Gastrocnemius medialis (tissue), 4 donors: ENCODE measurements around the gene CCL17. TPM values are rescaled to one million over a fixed set of nuclear protein-coding genes. Genes with fewer than 3 reads are reported as not detected.
A peak's percentile ranks its signal among the peaks of the same experiment; 100 is the strongest.

Experiments
- ATAC-seq, 2 donors: fragments of 150-250 bp; one replicate each; pipeline ENCODE4 v1.9.1; 2016
- DNase-seq, 2 donors: peaks; one replicate each; pipeline ENCODE4 v3.0.0-alpha.2; 2019
- H3K27ac ChIP-seq, 4 donors: fragments of 200-600 bp; sonication (generic); 1 replicate in 1 of 4; 2 replicates in 3 of 4; pipeline ENCODE4 v1.5.1; 2016 to 2018; ENCODE audit warnings: mild to moderate bottlenecking in 2 of 4, moderate library complexity in 1 of 4
- H3K27me3 ChIP-seq, 3 donors: fragments of 200-600 bp; sonication (generic) in 2 of 3; 1 replicate in 1 of 3; 2 replicates in 2 of 3; pipeline versions ENCODE4 v1.5.1 to v1.6.0; 2016 to 2019; ENCODE audit warnings: mild to moderate bottlenecking in 1 of 3, moderate library complexity in 1 of 3
- H3K36me3 ChIP-seq, 2 donors: fragments of 200-600 bp; sonication (generic) in 1 of 2; one replicate each; pipeline ENCODE4 v1.5.1; 2017 to 2018
- H3K4me1 ChIP-seq, 2 donors: fragments of 200-600 bp; sonication (generic) in 1 of 2; one replicate each; pipeline ENCODE4 v1.5.1; 2016 to 2017; ENCODE audit warnings: mild to moderate bottlenecking in 2 of 2
- H3K4me3 ChIP-seq, 4 donors: fragments of 200-600 bp; sonication (generic) in 3 of 4; 1 replicate in 1 of 4; 2 replicates in 3 of 4; pipeline ENCODE4 v1.5.1; 2016 to 2019; ENCODE audit warnings: mild to moderate bottlenecking in 2 of 4
- H3K9me3 ChIP-seq, 3 donors: fragments of 200-600 bp; sonication (generic) in 2 of 3; 1 replicate in 1 of 3; 2 replicates in 2 of 3; pipeline ENCODE4 v1.5.1; 2016 to 2019
- POLR2A ChIP-seq, 2 donors: fragments of 450-650 bp; IDR thresholded peaks; one replicate each; pipeline ENCODE4 v1.6.1; 2017; ENCODE audit warnings: antibody characterized with exemption in 2 of 2, mild to moderate bottlenecking in 2 of 2, moderate library complexity in 2 of 2
- in situ Hi-C, 4 donors: fragments of 200-750 bp; cut with MboI; loops; one replicate each; pipeline versions ENCODE4 v1.15.0 to v1.8.0; 2017; ENCODE audit warnings: low sequenced_read_pairs in 4 of 4
- intact Hi-C: fragments of 100-400 bp; cut with DNase I; formaldehyde crosslinking; loops from one replicate; pipeline ENCODE4 v1.15.1; 2023; ENCODE audit warnings: low total_unique reads
- total RNA-seq, 4 donors: library from RNA; depleted of rRNA; stranded (reverse); fragments of >200 nt; gene quantifications; one replicate each; pipeline versions ENCODE4 v1.1.0 to v1.2.3, GENCODE V29; 2016
- TF ChIP-seq, protein P1 (sequence below), 5 experiments: fragments of 450-650 bp in 3 of 5; fragments of 200-600 bp in 2 of 5; sonication (generic) in 2 of 5; IDR thresholded peaks in 4 of 5; conservative IDR thresholded peaks in 1 of 5; 1 replicate in 4 of 5; 2 replicates in 1 of 5; pipeline ENCODE4 v1.5.1; 2016 to 2019; ENCODE audit warnings: antibody characterized with exemption in 5 of 5, mild to moderate bottlenecking in 3 of 5, moderate library complexity in 3 of 5

The CCL17 gene
- total RNA-seq, 4 donors from 2014 or later, result not detected

DNA sequence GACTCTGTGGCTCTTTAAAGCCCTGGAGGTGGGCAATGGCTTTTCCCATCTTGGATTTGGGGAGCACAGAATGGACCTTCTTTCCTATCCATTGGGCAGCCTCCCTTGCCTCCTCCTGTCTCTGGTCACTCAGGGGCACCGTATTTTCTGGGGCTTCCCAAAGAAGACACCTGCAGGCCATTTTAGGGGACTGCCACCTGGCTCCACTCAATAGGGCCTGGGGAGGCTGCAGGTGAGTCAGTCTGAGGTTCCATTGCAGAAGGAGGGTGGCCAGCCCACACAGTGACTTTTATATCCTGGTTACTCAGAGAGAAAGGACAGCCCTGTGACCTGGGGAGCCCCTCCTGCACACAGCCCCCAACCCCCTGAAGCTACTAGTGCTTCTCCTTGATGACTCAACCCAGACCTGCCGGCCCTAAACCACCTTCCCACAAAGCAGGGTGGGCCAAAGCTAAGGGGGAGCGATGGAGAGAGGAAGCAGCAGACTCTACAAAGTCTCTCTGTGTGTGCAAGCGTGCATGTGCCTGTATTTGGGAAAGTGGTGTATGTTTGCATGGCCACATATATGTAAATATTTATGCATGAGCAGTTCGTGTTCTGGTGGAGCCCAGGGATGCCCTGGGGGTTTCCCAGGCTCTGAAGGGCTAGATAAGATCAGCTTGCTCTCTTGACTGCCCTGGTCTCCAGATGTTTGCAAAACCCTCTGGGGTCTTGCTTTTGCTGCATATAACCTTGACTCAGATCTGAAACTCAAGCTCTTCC, 27.3 kb upstream of the CCL17 start:
- Histone ChIP-seq H3K27ac (no peak overlapping the region), H3K9me3 (no peaks in the 10 kb centered on the region), H3K4me1 (peaks cover 0 to 12% of the 10 kb centered on the region in 2 donors), H3K27me3 (peaks cover 4 to 7% (median 5%) of the 10 kb centered on the region in 3 donors), H3K4me3 (no peak overlapping the region), H3K36me3 (no peaks in the 10 kb centered on the region)
- DNase-seq (no peak), ATAC-seq (no peak)
- intact Hi-C loops (no loop called here), in situ Hi-C loops (no loop called here)
- TF ChIP-seq POLR2A (IDR thresholded peaks at IDR 0.05), result no peak
- TF ChIP-seq, protein P1, sequence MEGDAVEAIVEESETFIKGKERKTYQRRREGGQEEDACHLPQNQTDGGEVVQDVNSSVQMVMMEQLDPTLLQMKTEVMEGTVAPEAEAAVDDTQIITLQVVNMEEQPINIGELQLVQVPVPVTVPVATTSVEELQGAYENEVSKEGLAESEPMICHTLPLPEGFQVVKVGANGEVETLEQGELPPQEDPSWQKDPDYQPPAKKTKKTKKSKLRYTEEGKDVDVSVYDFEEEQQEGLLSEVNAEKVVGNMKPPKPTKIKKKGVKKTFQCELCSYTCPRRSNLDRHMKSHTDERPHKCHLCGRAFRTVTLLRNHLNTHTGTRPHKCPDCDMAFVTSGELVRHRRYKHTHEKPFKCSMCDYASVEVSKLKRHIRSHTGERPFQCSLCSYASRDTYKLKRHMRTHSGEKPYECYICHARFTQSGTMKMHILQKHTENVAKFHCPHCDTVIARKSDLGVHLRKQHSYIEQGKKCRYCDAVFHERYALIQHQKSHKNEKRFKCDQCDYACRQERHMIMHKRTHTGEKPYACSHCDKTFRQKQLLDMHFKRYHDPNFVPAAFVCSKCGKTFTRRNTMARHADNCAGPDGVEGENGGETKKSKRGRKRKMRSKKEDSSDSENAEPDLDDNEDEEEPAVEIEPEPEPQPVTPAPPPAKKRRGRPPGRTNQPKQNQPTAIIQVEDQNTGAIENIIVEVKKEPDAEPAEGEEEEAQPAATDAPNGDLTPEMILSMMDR (IDR thresholded peaks at IDR 0.05 in 4 of 5, conservative IDR thresholded peaks at IDR 0.05 in 1 of 5), result no peak

DNA sequence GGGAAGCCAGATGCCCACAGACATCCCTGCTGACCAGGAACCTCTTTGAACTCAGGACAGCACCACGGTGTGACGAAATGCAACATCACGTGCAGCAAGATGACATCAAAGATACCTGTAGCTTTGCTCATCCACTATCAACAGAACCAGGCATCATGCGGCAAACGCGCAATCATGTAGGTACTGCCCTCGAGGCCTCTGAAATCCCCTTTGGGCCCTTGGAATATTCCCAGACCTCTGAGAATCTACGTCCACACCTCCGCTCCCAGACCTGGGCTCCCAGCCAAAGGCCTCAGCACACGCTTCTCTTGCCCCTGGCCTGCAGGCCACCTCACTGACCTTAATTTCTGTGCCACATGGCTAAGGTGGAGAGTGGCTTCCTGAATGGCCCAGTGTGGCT, 25.0 kb upstream of the CCL17 start:
- ATAC-seq (no peak), DNase-seq (no peak)
- Histone ChIP-seq H3K4me3 (no peak overlapping the region), H3K27me3 (no peaks in the 10 kb centered on the region), H3K4me1 (peaks cover 0 to 12% of the 10 kb centered on the region in 2 donors), H3K9me3 (no peaks in the 10 kb centered on the region), H3K36me3 (no peaks in the 10 kb centered on the region), H3K27ac (peak overlapping the region in 1 of 4 donors; percentile 14)
- TF ChIP-seq, protein P1 (IDR thresholded peaks at IDR 0.05 in 4 of 5, conservative IDR thresholded peaks at IDR 0.05 in 1 of 5), result no peak
- in situ Hi-C loops, result no loop called here
- intact Hi-C loops, result no loop called here

DNA sequence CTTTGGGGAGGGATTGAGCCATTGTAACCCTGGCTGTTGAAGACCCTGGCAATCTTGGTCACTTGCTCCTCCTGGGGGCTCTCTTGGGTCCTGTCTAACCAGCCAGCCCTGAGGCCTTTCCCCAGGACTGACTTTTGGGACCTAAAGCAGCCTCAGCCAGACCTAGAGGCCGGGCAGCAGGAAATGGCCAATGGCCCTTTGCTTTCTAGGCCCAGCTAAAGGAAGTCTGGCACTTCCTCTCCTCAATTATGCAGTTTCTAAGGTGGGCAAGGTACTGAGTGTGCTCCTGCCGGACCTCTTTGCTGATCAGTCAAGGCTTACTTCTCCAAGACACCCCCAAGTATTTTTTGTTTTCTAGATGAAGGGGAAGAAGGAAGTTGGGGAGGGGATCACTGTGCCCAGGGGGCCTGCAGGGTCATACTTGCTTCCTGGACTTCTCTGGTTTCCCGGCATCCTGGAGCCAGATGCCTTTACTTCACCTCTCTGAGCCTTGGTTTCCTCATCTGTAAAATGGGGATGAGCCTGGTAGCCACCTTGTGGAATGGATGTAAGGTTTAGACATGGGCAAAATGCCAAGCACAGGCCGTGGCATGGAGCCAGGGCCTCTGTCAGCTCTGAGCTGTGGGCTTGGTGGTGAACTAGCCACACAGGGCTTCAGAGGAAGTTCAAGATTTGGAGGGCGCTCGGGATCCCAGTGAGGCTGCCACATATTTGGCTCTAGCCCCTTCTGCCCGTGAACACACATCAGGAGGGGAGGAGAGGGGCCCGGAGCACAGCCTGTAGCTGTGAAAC, 23.7 kb upstream of the CCL17 start:
- peaks cover 0 to 12% of the 10 kb centered on the region in 2 donors for H3K4me1 ChIP-seq
- peak overlapping the region in 3 of 4 donors; percentile 27 to 50 (median 37) for H3K27ac ChIP-seq
- in situ Hi-C loops (no loop called here), intact Hi-C loops (no loop called here)
- no peaks in the 10 kb centered on the region for H3K9me3 ChIP-seq
- no peaks in the 10 kb centered on the region for H3K27me3 ChIP-seq
- H3K36me3 ChIP-seq, result no peaks in the 10 kb centered on the region
- TF ChIP-seq, protein P1 (IDR thresholded peaks at IDR 0.05 in 4 of 5, conservative IDR thresholded peaks at IDR 0.05 in 1 of 5), result no peak
- TF ChIP-seq POLR2A (IDR thresholded peaks at IDR 0.05), result no peak
- no peak overlapping the region for H3K4me3 ChIP-seq
- ATAC-seq, result no peak
- DNase-seq, result no peak

DNA sequence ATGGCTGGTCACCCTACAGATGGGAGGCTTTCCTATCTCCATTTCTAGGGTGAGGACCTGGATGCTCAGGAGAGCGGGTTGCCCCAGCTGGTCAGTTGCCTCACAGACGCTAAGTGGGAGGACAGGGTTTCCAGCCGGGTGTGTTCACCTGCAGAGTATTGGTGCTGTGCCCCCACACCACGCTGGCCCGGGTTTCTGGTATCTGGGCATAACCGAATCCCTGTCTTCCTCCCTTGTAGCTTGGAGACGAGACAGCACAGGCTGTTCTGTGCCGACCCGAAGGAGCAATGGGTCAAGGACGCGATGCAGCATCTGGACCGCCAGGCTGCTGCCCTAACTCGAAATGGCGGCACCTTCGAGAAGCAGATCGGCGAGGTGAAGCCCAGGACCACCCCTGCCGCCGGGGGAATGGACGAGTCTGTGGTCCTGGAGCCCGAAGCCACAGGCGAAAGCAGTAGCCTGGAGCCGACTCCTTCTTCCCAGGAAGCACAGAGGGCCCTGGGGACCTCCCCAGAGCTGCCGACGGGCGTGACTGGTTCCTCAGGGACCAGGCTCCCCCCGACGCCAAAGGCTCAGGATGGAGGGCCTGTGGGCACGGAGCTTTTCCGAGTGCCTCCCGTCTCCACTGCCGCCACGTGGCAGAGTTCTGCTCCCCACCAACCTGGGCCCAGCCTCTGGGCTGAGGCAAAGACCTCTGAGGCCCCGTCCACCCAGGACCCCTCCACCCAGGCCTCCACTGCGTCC, 22.6 kb upstream of the CCL17 start:
- peaks cover 0 to 12% of the 10 kb centered on the region in 2 donors for H3K4me1 ChIP-seq
- no peak overlapping the region for H3K4me3 ChIP-seq
- TF ChIP-seq, protein P1 (IDR thresholded peaks at IDR 0.05 in 4 of 5, conservative IDR thresholded peaks at IDR 0.05 in 1 of 5), result no peak
- no peak for TF ChIP-seq POLR2A (IDR thresholded peaks at IDR 0.05)
- DNase-seq (no peak), ATAC-seq (no peak)
- in situ Hi-C loops (no loop called here), intact Hi-C loops (no loop called here)
- no peaks in the 10 kb centered on the region for H3K9me3 ChIP-seq
- H3K27me3 ChIP-seq, result no peaks in the 10 kb centered on the region
- H3K27ac ChIP-seq, result peak overlapping the region in 1 of 4 donors; percentile 27
- no peaks in the 10 kb centered on the region for H3K36me3 ChIP-seq
